B cell (primary cell): ENCODE measurements around the gene CXCL8. TPM values are rescaled to one million over a fixed set of nuclear protein-coding genes. Genes with fewer than 3 reads are reported as not detected.

Source experiments
- ATAC-seq: fragments of 200-7000 bp; cut with Tn5 transposase; one replicate; pipeline ENCODE4 v1.10.0; 2021; ENCODE audit warnings: low read depth, mild to moderate bottlenecking, moderate number of reproducible peaks, moderate library complexity
- CTCF ChIA-PET: fragments of 350-600 bp; sonication (Branson Sonifier 250); formaldehyde crosslinking; loops from one replicate; lab custom pipeline; 2021; ENCODE audit warnings: antibody characterized with exemption, inconsistent platforms; lab: Charles Lee
- POLR2A ChIA-PET: fragments of 350-600 bp; sonication (Branson Sonifier 250); formaldehyde crosslinking; loops from one replicate; lab custom pipeline; 2021; ENCODE audit warnings: antibody characterized with exemption; lab: Charles Lee
- DNase-seq: peaks from one replicate; pipeline ENCODE4 v3.0.0; 2013
- H2AFZ ChIP-seq: 2 replicates; pipeline ENCODE4 v1.6.1; 2012; ENCODE audit warnings: mild to moderate bottlenecking, low read depth, low read length; ENCODE audit not compliant: insufficient read depth, poor library complexity, severe bottlenecking
- H3K27ac ChIP-seq, 2 donors: 1 replicate in 1 of 2; 2 replicates in 1 of 2; pipeline ENCODE4 v1.5.1; 2012 to 2013; ENCODE audit warnings: low read length in 2 of 2, mild to moderate bottlenecking in 2 of 2, moderate library complexity in 1 of 2
- H3K27me3 ChIP-seq, 4 experiments: fragments of 200-600 bp in 1 of 4; sonication (generic) in 1 of 4; replicated peaks in 1 of 4; 1 replicate in 2 of 4; 2 replicates in 2 of 4; pipeline versions ENCODE4 v1.6.1 to v1.7.0; 2013 to 2016; ENCODE audit warnings: low read length in 3 of 4, mild to moderate bottlenecking in 2 of 4, mixed read lengths in 1 of 4, moderate library complexity in 1 of 4; ENCODE audit not compliant: insufficient read depth in 4 of 4, control insufficient read depth in 3 of 4; ENCODE audit errors: control extremely low read depth in 1 of 4
- H3K36me3 ChIP-seq, 2 experiments: replicated peaks in 1 of 2; 1 replicate in 1 of 2; 2 replicates in 1 of 2; pipeline versions ENCODE4 v1.6.1 to v1.7.1; 2013; ENCODE audit warnings: low read length in 1 of 2; ENCODE audit not compliant: insufficient read depth in 2 of 2, control insufficient read depth in 1 of 2; ENCODE audit errors: control extremely low read depth in 1 of 2, extremely low read depth in 1 of 2
- H3K4me1 ChIP-seq, 2 donors: fragments of 200-600 bp in 1 of 2; sonication (generic) in 1 of 2; 1 replicate in 1 of 2; 2 replicates in 1 of 2; pipeline versions ENCODE4 v1.5.1 to v1.6.1; 2013 to 2017; ENCODE audit warnings: low read length in 2 of 2; ENCODE audit not compliant: control insufficient read depth in 2 of 2, insufficient read depth in 2 of 2
- H3K4me2 ChIP-seq: replicated peaks from 2 replicates; pipeline ENCODE3; 2012; ENCODE audit warnings: mild to moderate bottlenecking, low read depth, low read length; ENCODE audit not compliant: poor library complexity, severe bottlenecking
- H3K4me3 ChIP-seq, 5 experiments: fragments of 200-600 bp in 1 of 5; sonication (generic) in 1 of 5; 1 replicate in 3 of 5; 2 replicates in 2 of 5; pipeline versions ENCODE4 v1.5.1 to v1.7.0; 2011 to 2016; ENCODE audit warnings: low read length in 4 of 5, mild to moderate bottlenecking in 4 of 5, low read depth in 2 of 5, control low read depth in 1 of 5, moderate library complexity in 1 of 5; ENCODE audit not compliant: insufficient read depth in 1 of 5; ENCODE audit errors: control extremely low read depth in 1 of 5, extremely low read depth in 1 of 5
- H3K79me2 ChIP-seq: fragments of 200-600 bp; sonication (generic); one replicate; pipeline ENCODE4 v1.6.0; 2016; ENCODE audit warnings: low read length; ENCODE audit not compliant: control insufficient read depth, insufficient read depth
- H3K9ac ChIP-seq: fragments of 200-600 bp; sonication (generic); 2 replicates; pipeline ENCODE4 v1.6.1; 2017; ENCODE audit warnings: mild to moderate bottlenecking, low read length, moderate library complexity
- H3K9me3 ChIP-seq, 3 donors: one replicate each; pipeline versions ENCODE4 v1.6.1 to v1.7.1; 2013; ENCODE audit warnings: low read length in 2 of 3; ENCODE audit not compliant: control insufficient read depth in 2 of 3, insufficient read depth in 1 of 3; ENCODE audit errors: control extremely low read depth in 1 of 3
- H4K20me1 ChIP-seq: 2 replicates; pipeline ENCODE4 v1.6.0; 2012; ENCODE audit warnings: mild to moderate bottlenecking, low read length; ENCODE audit not compliant: insufficient read depth, control insufficient read depth, poor library complexity, severe bottlenecking
- H3K27ac Mint-ChIP-seq: one replicate; pipeline ENCODE4 v1.8.0; 2021; ENCODE audit warnings: mixed read lengths
- H3K27me3 Mint-ChIP-seq: one replicate; pipeline ENCODE4 v1.8.0; 2021; ENCODE audit warnings: mixed read lengths
- H3K4me1 Mint-ChIP-seq: one replicate; pipeline ENCODE4 v1.8.0; 2021; ENCODE audit warnings: mixed read lengths
- H3K4me3 Mint-ChIP-seq: one replicate; pipeline ENCODE4 v1.8.0; 2021; ENCODE audit warnings: mixed read lengths
- H3K9me3 Mint-ChIP-seq: one replicate; pipeline ENCODE4 v1.8.0; 2022; ENCODE audit warnings: mixed read lengths; ENCODE audit not compliant: insufficient read depth
- EZH2 ChIP-seq: IDR thresholded peaks from 2 replicates; pipeline ENCODE4 v1.6.1; 2012; ENCODE audit warnings: borderline replicate concordance, low read depth, mild to moderate bottlenecking, moderate library complexity, low read length; ENCODE audit not compliant: insufficient read depth, poor library complexity, severe bottlenecking
- WGBS: methylation state at CpG from one replicate; pipeline ENCODE4 v1.1.5; 2013; ENCODE audit warnings: missing lambda C conversion rate; ENCODE audit not compliant: insufficient coverage; 5-methylcytosine and 5-hydroxymethylcytosine counted together
- intact Hi-C: fragments of 100-400 bp; cut with micrococcal nuclease; formaldehyde crosslinking; loops from one replicate; pipeline ENCODE4 v1.10.0; 2022
- polyA plus RNA-seq: library from polyadenylated mRNA; depleted of rRNA; stranded (reverse); fragments of >200 nt; gene quantifications from 2 replicates; pipeline ENCODE4 v1.2.3, GENCODE V29; 2012
- total RNA-seq, 2 donors: library from RNA; stranded (reverse); fragments of 120-200 nt in 1 of 2; gene quantifications; 1 replicate in 1 of 2; 2 replicates in 1 of 2; pipeline versions ENCODE4 v1.2.3 to v1.2.4, GENCODE V29; 2013 to 2022
- TF ChIP-seq, protein P1 (sequence below): fragments of 200-600 bp; IDR thresholded peaks from one replicate; pipeline ENCODE4 v1.8.0; 2022; ENCODE audit warnings: antibody characterized with exemption, mild to moderate bottlenecking

CXCL8 gene
- total and polyA plus RNA-seq, 2 donors (not counting 1 experiment from before 2014, with no cell fraction given): 0.32 to 7.5 TPM

DNA sequence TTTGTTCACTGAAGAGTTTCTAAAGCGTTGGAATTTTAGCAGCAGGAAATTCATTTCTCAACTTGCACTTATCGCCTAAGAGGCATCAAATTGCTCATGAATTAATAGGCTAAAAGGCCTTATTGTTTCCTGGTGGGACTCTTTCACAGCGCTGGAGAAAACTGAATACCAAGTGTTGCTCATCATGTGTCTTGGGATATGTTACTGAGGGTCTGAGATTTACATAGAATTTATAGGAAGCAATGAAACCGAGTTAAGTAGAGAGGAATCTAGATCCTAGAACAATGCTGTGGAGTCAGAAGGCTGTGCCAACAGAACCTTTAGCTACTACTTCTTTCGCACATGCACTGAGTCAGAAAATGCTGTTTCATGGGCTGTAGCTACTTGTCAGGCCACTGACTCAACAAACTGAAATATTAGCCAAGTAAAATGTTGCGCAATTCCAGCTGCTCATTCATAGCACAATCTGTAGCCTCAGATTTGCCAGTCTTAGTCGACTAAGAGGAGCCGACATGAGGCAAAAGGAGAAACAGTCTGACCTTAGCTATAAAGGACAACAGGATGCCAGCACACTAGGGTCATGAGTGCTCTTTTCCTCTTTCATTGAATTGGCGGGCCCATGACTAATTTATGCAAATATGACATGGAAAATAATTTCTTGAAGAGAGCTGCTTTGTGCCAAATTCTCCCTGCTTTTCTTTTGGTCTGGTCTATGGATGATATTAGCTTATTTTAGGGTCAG, 35.9 kb upstream of the CXCL8 start:
- ChIA-PET CTCF (no interaction called here), POLR2A (no interaction called here)
- H3K4me3 Mint-ChIP-seq: no peak overlapping the region
- no peak overlapping the region for H3K27ac Mint-ChIP-seq
- H3K9me3 Mint-ChIP-seq: no peaks in the 10 kb centered on the region
- intact Hi-C loops: no loop called here
- no peak for ATAC-seq
- Histone ChIP-seq H2AFZ (no peak overlapping the region), H3K27ac (no peak overlapping the region), H3K4me1 (no peaks in the 10 kb centered on the region), H4K20me1 (no peaks in the 10 kb centered on the region), H3K27me3 (no peaks in the 10 kb centered on the region), H3K9me3 (no peaks in the 10 kb centered on the region), H3K9ac (no peak overlapping the region), H3K36me3 (no peaks in the 10 kb centered on the region), H3K4me3 (no peak overlapping the region), H3K4me2 (no peak overlapping the region), H3K79me2 (no peaks in the 10 kb centered on the region)
- no peaks in the 10 kb centered on the region for H3K4me1 Mint-ChIP-seq
- H3K27me3 Mint-ChIP-seq: peaks cover 20% of the 10 kb centered on the region
- DNase-seq: no peak
- TF ChIP-seq, protein P1, sequence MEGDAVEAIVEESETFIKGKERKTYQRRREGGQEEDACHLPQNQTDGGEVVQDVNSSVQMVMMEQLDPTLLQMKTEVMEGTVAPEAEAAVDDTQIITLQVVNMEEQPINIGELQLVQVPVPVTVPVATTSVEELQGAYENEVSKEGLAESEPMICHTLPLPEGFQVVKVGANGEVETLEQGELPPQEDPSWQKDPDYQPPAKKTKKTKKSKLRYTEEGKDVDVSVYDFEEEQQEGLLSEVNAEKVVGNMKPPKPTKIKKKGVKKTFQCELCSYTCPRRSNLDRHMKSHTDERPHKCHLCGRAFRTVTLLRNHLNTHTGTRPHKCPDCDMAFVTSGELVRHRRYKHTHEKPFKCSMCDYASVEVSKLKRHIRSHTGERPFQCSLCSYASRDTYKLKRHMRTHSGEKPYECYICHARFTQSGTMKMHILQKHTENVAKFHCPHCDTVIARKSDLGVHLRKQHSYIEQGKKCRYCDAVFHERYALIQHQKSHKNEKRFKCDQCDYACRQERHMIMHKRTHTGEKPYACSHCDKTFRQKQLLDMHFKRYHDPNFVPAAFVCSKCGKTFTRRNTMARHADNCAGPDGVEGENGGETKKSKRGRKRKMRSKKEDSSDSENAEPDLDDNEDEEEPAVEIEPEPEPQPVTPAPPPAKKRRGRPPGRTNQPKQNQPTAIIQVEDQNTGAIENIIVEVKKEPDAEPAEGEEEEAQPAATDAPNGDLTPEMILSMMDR: no peak
- no peak for TF ChIP-seq EZH2
- WGBS: 49% methylated on average over 5 of the region's 9 CpGs

DNA sequence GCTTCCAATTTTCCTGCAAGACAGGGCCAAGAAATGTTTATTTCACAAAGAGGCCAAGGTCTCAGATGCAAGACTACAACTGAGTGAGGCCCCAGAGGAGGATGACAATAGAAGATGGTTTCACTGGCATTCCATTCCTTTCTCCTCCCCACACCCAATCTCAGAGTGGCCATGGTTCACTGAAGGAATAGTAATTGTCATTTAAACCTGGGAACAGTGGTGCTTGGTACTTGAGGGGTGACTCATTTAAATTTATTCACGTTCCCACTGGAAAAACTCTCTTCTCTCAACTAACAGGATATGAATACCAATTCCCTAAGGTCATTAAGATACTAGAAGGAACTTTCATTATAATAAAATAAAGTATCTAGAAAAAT, 35.3 kb upstream of the CXCL8 start:
- Histone ChIP-seq H3K4me1 (no peaks in the 10 kb centered on the region), H4K20me1 (no peaks in the 10 kb centered on the region), H3K9ac (no peak overlapping the region), H2AFZ (no peak overlapping the region), H3K27ac (no peak overlapping the region), H3K9me3 (no peaks in the 10 kb centered on the region), H3K4me2 (no peak overlapping the region), H3K27me3 (no peaks in the 10 kb centered on the region), H3K36me3 (no peaks in the 10 kb centered on the region), H3K79me2 (no peaks in the 10 kb centered on the region), H3K4me3 (no peak overlapping the region)
- peaks cover 24% of the 10 kb centered on the region for H3K27me3 Mint-ChIP-seq
- POLR2A ChIA-PET: no interaction called here
- H3K9me3 Mint-ChIP-seq: no peaks in the 10 kb centered on the region
- H3K4me1 Mint-ChIP-seq: no peaks in the 10 kb centered on the region
- intact Hi-C loops: no loop called here
- TF ChIP-seq, protein P1: no peak
- TF ChIP-seq EZH2: no peak
- no CpG with 5 or more reads among the region's 1 CpG for WGBS
- no peak overlapping the region for H3K27ac Mint-ChIP-seq
- H3K4me3 Mint-ChIP-seq: no peak overlapping the region
- CTCF ChIA-PET: no interaction called here
- DNase-seq (no peak), ATAC-seq (no peak)
